ENCODE measurements around the gene CALY.

DNA sequence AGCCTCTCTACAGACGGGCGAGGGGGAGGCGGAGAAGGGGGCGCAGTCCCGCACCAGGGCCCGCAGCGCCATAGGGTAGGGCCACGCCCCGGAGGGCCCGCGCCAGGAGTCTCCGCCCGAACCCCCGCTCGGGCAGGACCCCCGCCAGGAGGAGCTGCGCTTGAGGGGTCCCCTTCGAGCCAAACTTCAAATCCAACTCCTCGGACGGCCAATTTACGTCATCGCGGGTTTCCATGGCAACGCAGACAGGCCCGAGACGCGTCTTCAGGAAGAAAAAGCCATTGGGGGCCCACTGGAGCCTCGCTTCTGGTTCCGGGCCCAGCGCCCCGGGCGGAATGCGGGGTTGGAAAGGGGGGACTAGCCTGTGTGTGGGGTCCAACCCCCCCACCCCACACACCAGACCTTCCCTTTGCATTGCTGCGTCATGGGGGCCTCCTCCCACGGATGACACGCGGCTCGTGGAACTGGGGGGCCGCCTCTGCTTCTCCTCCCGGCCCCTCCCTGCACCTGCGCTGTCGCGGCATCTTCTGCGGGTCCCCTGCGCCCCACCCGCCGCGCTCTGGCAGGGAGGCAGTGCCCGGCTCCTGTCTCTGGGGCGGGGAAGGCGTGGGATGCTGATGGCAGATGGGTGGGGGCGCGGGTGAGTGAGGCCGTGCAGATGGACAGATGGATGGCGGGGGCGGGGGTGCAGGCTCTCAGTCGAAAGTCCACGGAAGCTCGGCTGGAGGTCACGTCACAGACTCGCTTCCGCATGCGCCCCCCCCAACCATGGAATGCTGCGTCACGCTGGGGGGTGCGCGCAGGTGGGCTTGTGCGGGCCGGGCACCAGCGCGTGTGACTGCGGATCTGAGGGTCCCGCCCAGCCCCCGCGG is 1.2 kb downstream of the CALY start:
- TF ChIP-seq NFIC (IDR thresholded peaks at IDR 0.05) (no peak), TEAD4 (IDR thresholded peaks at IDR 0.05) (peak; percentile 14; the same call in 1 of the 2 replicates), EP300 (IDR thresholded peaks at IDR 0.05; ENCODE audit: borderline replicate concordance) (no peak), CREB1 (IDR thresholded peaks at IDR 0.05; ENCODE audit: low read depth) (no peak; the same call in 1 of the 2 replicates), YY1 (IDR thresholded peaks at IDR 0.05; ENCODE audit: low read depth) (0 out of 2 replicates have a peak, but pooled peaks have one; percentile 5), ZBTB7A (IDR thresholded peaks at IDR 0.05; ENCODE audit: low read depth) (peak; percentile 99), CEBPB (IDR thresholded peaks at IDR 0.05) (no peak), EGR1 (IDR thresholded peaks at IDR 0.05) (peak; percentile 65), RAD21 (IDR thresholded peaks at IDR 0.05; ENCODE audit: low read depth) (no peak), TAF1 (IDR thresholded peaks at IDR 0.05; ENCODE audit: low read depth) (no peak), TCF12 (IDR thresholded peaks at IDR 0.05; ENCODE audit: low read depth) (0 out of 2 replicates have a peak, but pooled peaks have one; percentile 2)
- TF ChIP-seq, protein P1, sequence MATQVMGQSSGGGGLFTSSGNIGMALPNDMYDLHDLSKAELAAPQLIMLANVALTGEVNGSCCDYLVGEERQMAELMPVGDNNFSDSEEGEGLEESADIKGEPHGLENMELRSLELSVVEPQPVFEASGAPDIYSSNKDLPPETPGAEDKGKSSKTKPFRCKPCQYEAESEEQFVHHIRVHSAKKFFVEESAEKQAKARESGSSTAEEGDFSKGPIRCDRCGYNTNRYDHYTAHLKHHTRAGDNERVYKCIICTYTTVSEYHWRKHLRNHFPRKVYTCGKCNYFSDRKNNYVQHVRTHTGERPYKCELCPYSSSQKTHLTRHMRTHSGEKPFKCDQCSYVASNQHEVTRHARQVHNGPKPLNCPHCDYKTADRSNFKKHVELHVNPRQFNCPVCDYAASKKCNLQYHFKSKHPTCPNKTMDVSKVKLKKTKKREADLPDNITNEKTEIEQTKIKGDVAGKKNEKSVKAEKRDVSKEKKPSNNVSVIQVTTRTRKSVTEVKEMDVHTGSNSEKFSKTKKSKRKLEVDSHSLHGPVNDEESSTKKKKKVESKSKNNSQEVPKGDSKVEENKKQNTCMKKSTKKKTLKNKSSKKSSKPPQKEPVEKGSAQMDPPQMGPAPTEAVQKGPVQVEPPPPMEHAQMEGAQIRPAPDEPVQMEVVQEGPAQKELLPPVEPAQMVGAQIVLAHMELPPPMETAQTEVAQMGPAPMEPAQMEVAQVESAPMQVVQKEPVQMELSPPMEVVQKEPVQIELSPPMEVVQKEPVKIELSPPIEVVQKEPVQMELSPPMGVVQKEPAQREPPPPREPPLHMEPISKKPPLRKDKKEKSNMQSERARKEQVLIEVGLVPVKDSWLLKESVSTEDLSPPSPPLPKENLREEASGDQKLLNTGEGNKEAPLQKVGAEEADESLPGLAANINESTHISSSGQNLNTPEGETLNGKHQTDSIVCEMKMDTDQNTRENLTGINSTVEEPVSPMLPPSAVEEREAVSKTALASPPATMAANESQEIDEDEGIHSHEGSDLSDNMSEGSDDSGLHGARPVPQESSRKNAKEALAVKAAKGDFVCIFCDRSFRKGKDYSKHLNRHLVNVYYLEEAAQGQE (IDR thresholded peaks at IDR 0.05; ENCODE audit: low read depth): no peak
- TF ChIP-seq, protein P2, sequence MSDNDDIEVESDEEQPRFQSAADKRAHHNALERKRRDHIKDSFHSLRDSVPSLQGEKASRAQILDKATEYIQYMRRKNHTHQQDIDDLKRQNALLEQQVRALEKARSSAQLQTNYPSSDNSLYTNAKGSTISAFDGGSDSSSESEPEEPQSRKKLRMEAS (IDR thresholded peaks at IDR 0.05): no peak
- TF ChIP-seq, protein P3, sequence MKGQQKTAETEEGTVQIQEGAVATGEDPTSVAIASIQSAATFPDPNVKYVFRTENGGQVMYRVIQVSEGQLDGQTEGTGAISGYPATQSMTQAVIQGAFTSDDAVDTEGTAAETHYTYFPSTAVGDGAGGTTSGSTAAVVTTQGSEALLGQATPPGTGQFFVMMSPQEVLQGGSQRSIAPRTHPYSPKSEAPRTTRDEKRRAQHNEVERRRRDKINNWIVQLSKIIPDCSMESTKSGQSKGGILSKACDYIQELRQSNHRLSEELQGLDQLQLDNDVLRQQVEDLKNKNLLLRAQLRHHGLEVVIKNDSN (IDR thresholded peaks at IDR 0.05): no peak
